Loucy (cell line): ENCODE measurements around the gene RAPGEF1.

Experiments used
- H2AFZ ChIP-seq: fragments of 200-600 bp; sonication (generic); 2 replicates; pipeline ENCODE4 v1.6.0; 2016; ENCODE audit warnings: antibody characterized with exemption, mild to moderate bottlenecking, low read length, moderate library complexity
- H3F3A ChIP-seq: fragments of 200-600 bp; 2 replicates; pipeline ENCODE4 v1.6.0; 2016; ENCODE audit warnings: antibody characterized with exemption, low read depth, mild to moderate bottlenecking
- H3K27me3 ChIP-seq: fragments of 200-600 bp; sonication (generic); 2 replicates; pipeline ENCODE4 v1.6.1; 2014; ENCODE audit warnings: low read length, mild to moderate bottlenecking; ENCODE audit not compliant: insufficient read depth, poor library complexity, severe bottlenecking
- H3K36me3 ChIP-seq: fragments of 200-600 bp; sonication (generic); 2 replicates; pipeline ENCODE4 v1.6.1; 2016; ENCODE audit warnings: low read length; ENCODE audit not compliant: insufficient read depth
- H3K4me1 ChIP-seq: fragments of 200-600 bp; sonication (generic); 2 replicates; pipeline ENCODE4 v1.5.1; 2014; ENCODE audit warnings: low read length, mild to moderate bottlenecking; ENCODE audit not compliant: insufficient read depth, poor library complexity, severe bottlenecking
- H3K4me2 ChIP-seq: fragments of 200-600 bp; sonication (generic); 2 replicates; pipeline ENCODE4 v1.6.0; 2014; ENCODE audit warnings: antibody characterized with exemption, low read length, low read depth, mild to moderate bottlenecking; ENCODE audit not compliant: poor library complexity, severe bottlenecking
- H3K4me3 ChIP-seq: fragments of 200-600 bp; sonication (generic); 2 replicates; pipeline ENCODE4 v1.5.1; 2014; ENCODE audit warnings: low read length, mild to moderate bottlenecking, mixed read lengths; ENCODE audit not compliant: poor library complexity, severe bottlenecking
- H3K79me2 ChIP-seq: fragments of 200-600 bp; sonication (generic); 2 replicates; pipeline ENCODE4 v1.6.1; 2014; ENCODE audit warnings: low read length; ENCODE audit not compliant: insufficient read depth
- H3K9ac ChIP-seq: fragments of 200-600 bp; sonication (generic); 2 replicates; pipeline ENCODE4 v1.6.0; 2014; ENCODE audit warnings: mild to moderate bottlenecking, low read depth, low read length, moderate library complexity; ENCODE audit not compliant: poor library complexity, severe bottlenecking
- H3K9me2 ChIP-seq: fragments of 200-600 bp; sonication (generic); replicated peaks from 2 replicates; pipeline ENCODE4 v1.6.1; 2016; ENCODE audit warnings: low read depth, low read length, mixed read lengths
- H3K9me3 ChIP-seq: fragments of 200-600 bp; sonication (generic); 2 replicates; pipeline ENCODE4 v1.6.1; 2014; ENCODE audit warnings: mild to moderate bottlenecking, antibody characterized with exemption, low read length, low read depth; ENCODE audit not compliant: insufficient read depth
- H4K20me1 ChIP-seq: fragments of 200-600 bp; sonication (generic); 2 replicates; pipeline ENCODE4 v1.6.0; 2014; ENCODE audit warnings: antibody characterized with exemption, low read length, mild to moderate bottlenecking; ENCODE audit not compliant: insufficient read depth, poor library complexity, severe bottlenecking
- CTCF ChIP-seq: fragments of 200-600 bp; sonication (generic); conservative IDR thresholded peaks from 2 replicates; pipeline ENCODE4 v1.5.1; 2014; ENCODE audit warnings: mild to moderate bottlenecking, antibody characterized with exemption, low read length
- EZH2phosphoT487 ChIP-seq: fragments of 200-600 bp; IDR thresholded peaks from 2 replicates; pipeline ENCODE4 v1.6.1; 2018; ENCODE audit warnings: antibody characterized with exemption, mild to moderate bottlenecking, moderate library complexity, borderline replicate concordance

Gene RAPGEF1

DNA sequence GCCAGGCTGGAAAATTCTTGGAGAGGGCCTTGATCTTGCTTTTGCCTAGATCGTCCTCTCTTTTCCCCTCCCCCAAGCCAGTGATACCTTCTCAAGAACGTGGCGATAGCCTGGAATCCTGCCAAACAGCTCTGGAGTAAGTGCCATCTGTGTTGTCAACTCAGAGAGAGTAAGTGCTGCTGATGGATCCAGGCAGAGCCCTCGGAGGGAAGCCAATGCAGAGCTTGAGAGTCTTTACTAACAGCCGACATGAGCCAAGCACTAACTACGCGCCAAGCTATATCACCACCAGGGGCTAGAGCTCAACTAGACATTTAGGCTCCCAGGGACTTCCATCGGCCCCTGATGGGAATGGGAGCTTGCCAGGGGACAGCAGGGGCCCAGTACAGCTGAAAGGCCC, 17.6 kb downstream of the RAPGEF1 start:
- Histone ChIP-seq H3K36me3 (peaks cover 12% of the 10 kb centered on the region; the same call in 1 of the 2 replicates), H3K4me3 (no peak overlapping the region), H3K79me2 (peaks cover 95% of the 10 kb centered on the region), H3F3A (no peaks in the 10 kb centered on the region), H3K9ac (no peak overlapping the region), H3K9me2 (no peaks in the 10 kb centered on the region), H4K20me1 (peaks cover 8% of the 10 kb centered on the region), H3K9me3 (no peaks in the 10 kb centered on the region), H3K4me1 (peaks cover 28% of the 10 kb centered on the region), H3K27me3 (no peaks in the 10 kb centered on the region), H2AFZ (no peak overlapping the region), H3K4me2 (no peak overlapping the region)
- no peak for TF ChIP-seq CTCF
- TF ChIP-seq EZH2phosphoT487: no peak

DNA sequence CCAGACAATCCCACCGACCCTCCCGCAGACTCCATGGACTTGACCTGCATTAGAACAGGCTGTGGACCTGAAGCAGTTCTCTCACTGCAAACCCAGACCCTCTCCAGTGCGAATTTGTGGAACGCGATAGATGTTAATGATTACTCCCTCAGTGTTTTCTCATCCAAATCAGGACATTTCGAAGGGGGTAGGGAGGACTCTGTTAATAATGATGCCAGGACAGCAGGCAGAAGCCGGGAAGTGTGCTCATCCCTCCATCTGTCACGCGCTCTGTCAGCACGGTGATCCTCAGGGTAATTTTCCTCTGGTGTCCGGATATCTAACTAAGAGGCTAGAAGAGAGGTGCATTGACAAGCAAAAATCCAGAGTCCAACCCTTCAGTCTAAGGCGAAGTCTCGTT, 18.8 kb downstream of the RAPGEF1 start:
- Histone ChIP-seq H3K9ac (no peak overlapping the region), H3K79me2 (peaks cover 95% of the 10 kb centered on the region), H3K4me1 (peaks cover 24% of the 10 kb centered on the region), H3K4me3 (no peak overlapping the region), H3K4me2 (no peak overlapping the region), H3F3A (no peaks in the 10 kb centered on the region), H2AFZ (no peak overlapping the region), H3K27me3 (no peaks in the 10 kb centered on the region), H4K20me1 (peaks cover 8% of the 10 kb centered on the region), H3K36me3 (peaks cover 12% of the 10 kb centered on the region; the same call in 1 of the 2 replicates), H3K9me3 (no peaks in the 10 kb centered on the region), H3K9me2 (no peaks in the 10 kb centered on the region)
- TF ChIP-seq EZH2phosphoT487: no peak
- no peak for TF ChIP-seq CTCF

GRCh38 chr9:131720330-131720729, 19.5 kb downstream of the RAPGEF1 start:
- Histone ChIP-seq H3F3A (no peaks in the 10 kb centered on the region), H3K4me3 (no peak overlapping the region), H3K36me3 (peaks cover 12% of the 10 kb centered on the region; the same call in 1 of the 2 replicates), H3K9me3 (no peaks in the 10 kb centered on the region), H2AFZ (no peak overlapping the region), H3K4me2 (no peak overlapping the region), H3K27me3 (no peaks in the 10 kb centered on the region), H3K4me1 (peaks cover 23% of the 10 kb centered on the region), H4K20me1 (peaks cover 8% of the 10 kb centered on the region), H3K79me2 (peaks cover 95% of the 10 kb centered on the region), H3K9me2 (no peaks in the 10 kb centered on the region), H3K9ac (no peak overlapping the region)
- TF ChIP-seq CTCF (no peak), EZH2phosphoT487 (no peak)
